HEK293 (cell line): ENCODE measurements around the gene SNN.

Experiments used
- REST ChIP-seq: fragments of 450-650 bp; formaldehyde crosslinking; IDR thresholded peaks from 2 replicates; pipeline ENCODE4 v1.5.1; 2016; ENCODE audit warnings: missing biosample characterization, missing genetic modification characterization
- ZNF274 ChIP-seq, 2 experiments: fragments of 200-500 bp in 1 of 2; fragments of 450-650 bp in 1 of 2; sonication (Bioruptor generic) in 1 of 2; formaldehyde crosslinking in 1 of 2; IDR thresholded peaks; 2 replicates each; pipeline versions ENCODE4 v1.5.1 to v1.6.1; 2014 to 2016; ENCODE audit warnings: borderline replicate concordance in 1 of 2, inconsistent platforms in 1 of 2, low read length in 1 of 2, missing biosample characterization in 1 of 2, missing genetic modification characterization in 1 of 2
- ZNF324 ChIP-seq: fragments of 450-650 bp; formaldehyde crosslinking; IDR thresholded peaks from 2 replicates; pipeline ENCODE4 v1.5.1; 2016; ENCODE audit warnings: missing biosample characterization, missing genetic modification characterization
- ZNF426 ChIP-seq: fragments of 450-650 bp; formaldehyde crosslinking; IDR thresholded peaks from 2 replicates; pipeline ENCODE4 v1.5.1; 2017; ENCODE audit warnings: missing biosample characterization, missing genetic modification characterization, mild to moderate bottlenecking, inconsistent platforms, moderate library complexity
- ZNF610 ChIP-seq: fragments of 450-650 bp; formaldehyde crosslinking; IDR thresholded peaks from 2 replicates; pipeline ENCODE4 v1.5.1; 2016; ENCODE audit warnings: missing biosample characterization, missing genetic modification characterization, borderline replicate concordance
- TF ChIP-seq, protein P1 (sequence below): fragments of 450-650 bp; formaldehyde crosslinking; IDR thresholded peaks from 2 replicates; pipeline ENCODE4 v1.5.1; 2016; ENCODE audit warnings: missing biosample characterization, missing genetic modification characterization
- TF ChIP-seq, protein P2 (sequence below): fragments of 450-650 bp; formaldehyde crosslinking; IDR thresholded peaks from 2 replicates; pipeline ENCODE4 v1.5.0; 2017; ENCODE audit warnings: missing biosample characterization, missing genetic modification characterization, borderline replicate concordance

GRCh38 chr16:11717811-11718210 lies 49.6 kb downstream of the SNN start:
- TF ChIP-seq ZNF274 (IDR thresholded peaks at IDR 0.05; ENCODE audit: low read length) (no peak), ZNF274 (tag by site-specific recombination; IDR thresholded peaks at IDR 0.05; ENCODE audit: borderline replicate concordance) (no peak), ZNF610 (tag by site-specific recombination) (no peak), ZNF426 (no peak), ZNF324 (tag by site-specific recombination) (no peak), REST (no peak)
- TF ChIP-seq, protein P1, sequence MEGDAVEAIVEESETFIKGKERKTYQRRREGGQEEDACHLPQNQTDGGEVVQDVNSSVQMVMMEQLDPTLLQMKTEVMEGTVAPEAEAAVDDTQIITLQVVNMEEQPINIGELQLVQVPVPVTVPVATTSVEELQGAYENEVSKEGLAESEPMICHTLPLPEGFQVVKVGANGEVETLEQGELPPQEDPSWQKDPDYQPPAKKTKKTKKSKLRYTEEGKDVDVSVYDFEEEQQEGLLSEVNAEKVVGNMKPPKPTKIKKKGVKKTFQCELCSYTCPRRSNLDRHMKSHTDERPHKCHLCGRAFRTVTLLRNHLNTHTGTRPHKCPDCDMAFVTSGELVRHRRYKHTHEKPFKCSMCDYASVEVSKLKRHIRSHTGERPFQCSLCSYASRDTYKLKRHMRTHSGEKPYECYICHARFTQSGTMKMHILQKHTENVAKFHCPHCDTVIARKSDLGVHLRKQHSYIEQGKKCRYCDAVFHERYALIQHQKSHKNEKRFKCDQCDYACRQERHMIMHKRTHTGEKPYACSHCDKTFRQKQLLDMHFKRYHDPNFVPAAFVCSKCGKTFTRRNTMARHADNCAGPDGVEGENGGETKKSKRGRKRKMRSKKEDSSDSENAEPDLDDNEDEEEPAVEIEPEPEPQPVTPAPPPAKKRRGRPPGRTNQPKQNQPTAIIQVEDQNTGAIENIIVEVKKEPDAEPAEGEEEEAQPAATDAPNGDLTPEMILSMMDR (tag by site-specific recombination), result no peak
- TF ChIP-seq, protein P2, sequence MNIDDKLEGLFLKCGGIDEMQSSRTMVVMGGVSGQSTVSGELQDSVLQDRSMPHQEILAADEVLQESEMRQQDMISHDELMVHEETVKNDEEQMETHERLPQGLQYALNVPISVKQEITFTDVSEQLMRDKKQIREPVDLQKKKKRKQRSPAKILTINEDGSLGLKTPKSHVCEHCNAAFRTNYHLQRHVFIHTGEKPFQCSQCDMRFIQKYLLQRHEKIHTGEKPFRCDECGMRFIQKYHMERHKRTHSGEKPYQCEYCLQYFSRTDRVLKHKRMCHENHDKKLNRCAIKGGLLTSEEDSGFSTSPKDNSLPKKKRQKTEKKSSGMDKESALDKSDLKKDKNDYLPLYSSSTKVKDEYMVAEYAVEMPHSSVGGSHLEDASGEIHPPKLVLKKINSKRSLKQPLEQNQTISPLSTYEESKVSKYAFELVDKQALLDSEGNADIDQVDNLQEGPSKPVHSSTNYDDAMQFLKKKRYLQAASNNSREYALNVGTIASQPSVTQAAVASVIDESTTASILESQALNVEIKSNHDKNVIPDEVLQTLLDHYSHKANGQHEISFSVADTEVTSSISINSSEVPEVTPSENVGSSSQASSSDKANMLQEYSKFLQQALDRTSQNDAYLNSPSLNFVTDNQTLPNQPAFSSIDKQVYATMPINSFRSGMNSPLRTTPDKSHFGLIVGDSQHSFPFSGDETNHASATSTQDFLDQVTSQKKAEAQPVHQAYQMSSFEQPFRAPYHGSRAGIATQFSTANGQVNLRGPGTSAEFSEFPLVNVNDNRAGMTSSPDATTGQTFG (tag by site-specific recombination), result no peak
